Mononuclear cell (primary cell): ENCODE measurements around the gene ATXN1. TPM values are rescaled to one million over a fixed set of nuclear protein-coding genes. Genes with fewer than 3 reads are reported as not detected.
"Not testable (repeated sequence)": the region's sequence is repeated elsewhere in the genome, so short reads cannot be mapped to it uniquely, and the experiment has no call there.

ENCODE experiments used
- H3K27me3 ChIP-seq: 2 replicates; pipeline ENCODE4 v1.6.0; 2011; ENCODE audit warnings: low read length, control low read depth; ENCODE audit not compliant: insufficient read depth
- H3K4me1 ChIP-seq: 2 replicates; pipeline ENCODE4 v1.5.1; 2011; ENCODE audit warnings: mild to moderate bottlenecking, low read length, control low read depth; ENCODE audit not compliant: insufficient read depth
- H3K4me3 ChIP-seq: 2 replicates; pipeline ENCODE4 v1.5.1; 2011; ENCODE audit warnings: mild to moderate bottlenecking, low read length, moderate library complexity
- H3K9me3 ChIP-seq: 2 replicates; pipeline ENCODE4 v1.5.1; 2011; ENCODE audit warnings: low read depth, mild to moderate bottlenecking, control low read depth, low read length
- total RNA-seq: library from RNA; depleted of rRNA; stranded (reverse); fragments of >200 nt; gene quantifications from one replicate; pipeline ENCODE4 v1.2.3, GENCODE V29; 2012

Gene ATXN1
- total RNA-seq, 1 donor: 83.4 TPM

DNA sequence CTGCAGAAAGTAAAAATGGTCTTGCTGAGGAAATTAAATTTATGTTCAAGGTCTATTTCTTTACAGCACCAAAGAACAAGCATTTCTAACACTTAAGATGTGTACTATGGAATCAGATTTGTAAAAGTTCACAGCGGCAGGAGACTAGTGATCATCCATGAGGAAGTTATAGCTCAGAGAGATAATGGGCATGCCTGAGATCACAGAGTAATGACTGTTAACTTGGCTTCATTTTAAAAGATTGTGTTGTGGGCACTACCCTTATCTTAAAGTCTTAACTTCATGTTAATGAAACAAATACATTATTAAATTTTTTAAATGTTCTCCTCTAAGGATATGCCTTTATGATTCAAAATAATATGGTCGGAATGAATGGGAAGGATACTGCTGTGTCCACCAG is 354.3 kb downstream of the ATXN1 start:
- H3K4me1 ChIP-seq: peaks cover 25% of the 10 kb centered on the region
- no peaks in the 10 kb centered on the region for H3K27me3 ChIP-seq
- H3K4me3 ChIP-seq: no peak overlapping the region
- no peaks in the 10 kb centered on the region for H3K9me3 ChIP-seq

DNA sequence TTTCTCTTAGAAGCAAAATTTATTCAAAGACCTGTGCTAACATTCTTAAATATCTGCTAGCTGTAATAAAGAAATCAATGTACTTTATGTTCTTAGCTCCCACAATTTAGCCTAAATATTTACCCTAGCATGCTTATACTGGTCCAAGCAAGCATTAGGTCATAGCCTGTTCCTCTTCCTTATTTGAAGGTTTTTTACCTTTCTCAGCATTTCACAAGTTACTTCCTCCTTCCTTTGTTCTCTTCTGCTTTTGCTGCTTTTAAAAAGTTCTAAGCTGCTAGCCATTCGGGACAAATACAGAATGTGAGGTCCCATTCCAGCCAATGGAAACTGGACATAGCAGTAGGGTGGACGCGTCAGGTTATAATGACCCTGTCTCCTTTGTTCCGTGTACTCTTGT is 354.7 kb downstream of the ATXN1 start:
- H3K27me3 ChIP-seq, H3K9me3 ChIP-seq, H3K4me3 ChIP-seq: not testable (repeated sequence)
- peaks cover 25% of the 10 kb centered on the region for H3K4me1 ChIP-seq

DNA sequence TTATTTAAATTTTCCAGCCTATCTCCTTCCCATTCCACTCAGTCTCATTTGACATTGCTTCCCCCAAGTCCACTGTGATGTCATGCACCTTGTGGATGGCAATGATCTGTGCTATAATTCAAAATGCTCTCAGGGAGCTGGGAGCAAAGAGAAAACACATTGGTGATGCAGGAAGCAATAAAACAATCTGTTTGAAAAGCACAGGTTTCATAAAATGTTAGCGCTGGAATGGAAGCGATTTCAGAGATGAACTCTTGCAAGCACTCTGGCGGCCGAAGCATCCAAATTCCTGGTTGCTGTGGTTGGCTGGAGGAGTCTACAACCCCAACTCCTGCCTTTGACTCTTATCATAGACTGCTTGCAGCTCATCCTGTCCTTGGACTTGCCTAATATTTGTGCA is 355.9 kb downstream of the ATXN1 start:
- Histone ChIP-seq H3K9me3 (no peaks in the 10 kb centered on the region), H3K4me1 (peaks cover 25% of the 10 kb centered on the region), H3K4me3 (no peak overlapping the region), H3K27me3 (no peaks in the 10 kb centered on the region)

DNA sequence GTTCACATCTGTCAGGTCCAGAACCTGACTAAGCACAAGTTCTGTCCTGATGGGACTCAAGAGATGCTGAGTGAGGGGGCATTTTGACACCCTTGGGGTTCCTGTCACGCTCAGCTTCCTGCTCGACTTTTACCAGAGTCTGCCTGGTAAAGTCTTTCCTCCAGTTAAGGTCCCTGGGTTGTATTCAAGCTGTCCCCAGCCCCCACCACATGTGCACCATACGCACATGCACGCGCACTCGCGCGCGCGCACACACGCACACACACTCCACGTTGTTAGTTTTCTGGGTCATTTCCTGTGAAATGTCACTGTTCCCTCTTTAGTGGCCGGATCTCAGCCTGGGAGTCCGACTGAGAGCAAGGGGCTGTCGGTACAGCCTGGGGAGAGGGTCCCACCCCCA is 356.8 kb downstream of the ATXN1 start:
- Histone ChIP-seq H3K27me3 (no peaks in the 10 kb centered on the region), H3K4me1 (peaks cover 25% of the 10 kb centered on the region)

DNA sequence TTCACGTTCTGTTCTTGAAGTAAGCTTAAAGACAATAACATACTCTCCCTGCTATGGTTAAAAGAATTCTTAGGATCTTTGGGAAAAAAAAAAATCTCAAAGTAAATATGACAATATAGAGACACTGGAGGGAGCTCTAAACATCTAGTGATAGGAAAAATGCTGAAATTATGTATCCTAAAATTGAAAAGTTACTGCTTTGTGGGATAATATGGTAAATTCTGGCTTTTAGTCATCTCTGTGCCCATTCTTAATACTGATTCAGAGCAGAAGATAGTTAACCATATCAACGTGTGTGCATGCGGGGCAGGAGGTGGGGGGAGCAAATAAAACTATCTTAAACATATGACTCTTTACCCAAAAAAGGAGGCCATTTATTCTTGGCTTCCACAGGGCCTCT is 357.4 kb downstream of the ATXN1 start:
- peaks cover 25% of the 10 kb centered on the region for H3K4me1 ChIP-seq
- H3K4me3 ChIP-seq: no peak overlapping the region
- no peaks in the 10 kb centered on the region for H3K27me3 ChIP-seq
- H3K9me3 ChIP-seq: no peaks in the 10 kb centered on the region

More for the DNA sequence above, 356.8 kb downstream of the ATXN1 start:
- Histone ChIP-seq H3K4me3 (no peak overlapping the region), H3K9me3 (no peaks in the 10 kb centered on the region)

DNA sequence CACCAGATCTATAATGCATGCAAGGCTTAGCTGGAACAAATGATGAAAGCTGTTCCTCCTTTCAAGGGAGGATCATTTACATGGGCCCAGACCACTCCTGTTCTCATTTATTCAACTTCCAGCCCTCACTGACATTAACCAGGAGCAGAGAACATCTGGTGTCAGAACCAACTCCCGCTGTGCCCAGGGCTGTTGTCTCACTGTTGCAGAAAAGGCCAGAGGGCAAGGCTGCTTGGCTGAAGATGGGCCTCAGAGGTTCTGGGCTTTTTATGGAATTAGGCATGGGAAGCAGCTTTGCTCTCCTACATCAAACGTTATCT is 358.7 kb downstream of the ATXN1 start:
- Histone ChIP-seq H3K4me1 (peaks cover 24% of the 10 kb centered on the region), H3K9me3 (no peaks in the 10 kb centered on the region), H3K4me3 (no peak overlapping the region), H3K27me3 (no peaks in the 10 kb centered on the region)

DNA sequence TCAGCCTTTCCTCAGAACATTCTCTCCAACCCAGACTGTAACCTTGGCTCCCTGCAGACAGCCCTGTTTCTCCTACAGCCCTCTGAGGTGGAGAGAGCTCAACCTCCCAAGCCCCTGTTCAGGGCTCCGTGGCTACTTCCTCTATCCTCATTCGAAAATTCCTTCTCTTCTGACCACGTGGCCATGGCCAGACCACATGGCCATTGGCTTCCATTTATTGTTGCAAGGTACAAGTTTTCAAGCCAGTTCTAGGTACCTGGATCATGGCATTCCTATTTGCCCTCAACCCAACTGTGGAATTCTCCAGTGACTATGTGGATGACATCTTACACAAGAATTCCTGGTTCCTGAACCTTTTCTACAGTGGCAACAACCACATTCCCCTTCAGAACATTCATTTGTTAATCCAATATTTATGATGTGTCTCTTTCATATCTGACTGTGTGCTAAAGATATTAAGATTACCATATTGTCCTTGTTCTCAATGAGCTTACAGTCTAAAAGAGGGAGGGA is 361.0 kb downstream of the ATXN1 start:
- H3K9me3 ChIP-seq: no peaks in the 10 kb centered on the region
- H3K4me1 ChIP-seq: peaks cover 5% of the 10 kb centered on the region
- no peak overlapping the region for H3K4me3 ChIP-seq
- no peaks in the 10 kb centered on the region for H3K27me3 ChIP-seq

DNA sequence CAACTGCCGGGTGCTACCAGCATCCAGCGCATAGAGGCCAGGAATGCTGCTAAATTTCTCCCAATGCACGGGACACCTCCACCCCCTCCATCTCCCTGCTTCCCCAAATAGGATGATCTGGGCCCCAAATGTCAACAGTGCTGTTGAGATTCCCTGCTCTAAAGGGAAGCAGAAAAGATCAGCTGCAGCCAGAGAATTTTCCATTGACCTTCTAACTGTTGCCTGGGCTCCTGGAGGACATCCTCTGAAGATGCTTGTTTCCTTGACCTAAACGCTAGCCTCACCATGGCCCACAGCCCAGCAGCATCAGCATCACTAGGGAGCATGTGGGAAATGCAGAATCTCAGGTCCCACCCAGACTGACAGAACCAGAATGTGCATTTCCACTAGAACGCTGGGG is 361.6 kb downstream of the ATXN1 start:
- Histone ChIP-seq H3K4me3 (no peak overlapping the region), H3K27me3 (no peaks in the 10 kb centered on the region), H3K4me1 (peaks cover 2% of the 10 kb centered on the region), H3K9me3 (no peaks in the 10 kb centered on the region)

DNA sequence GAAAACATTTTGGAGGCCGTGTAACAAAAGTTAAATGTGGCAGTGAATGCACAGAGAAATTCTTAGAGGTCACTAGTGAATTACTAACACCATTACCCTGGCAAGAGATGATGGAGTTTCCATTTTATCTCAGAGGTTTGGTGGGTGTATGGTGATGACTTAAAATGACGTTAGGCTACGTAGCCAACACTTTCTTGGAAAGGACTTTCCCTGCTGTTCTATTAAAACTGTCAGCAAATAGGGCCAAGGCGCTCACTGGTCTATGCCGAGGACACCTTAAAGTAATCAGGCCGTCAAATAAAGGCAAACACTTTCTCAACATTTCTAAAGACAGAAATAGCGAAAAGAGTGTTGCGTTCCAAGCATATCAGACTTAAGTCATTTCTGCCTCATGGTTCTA is 362.1 kb downstream of the ATXN1 start:
- no peak overlapping the region for H3K4me3 ChIP-seq
- no peaks in the 10 kb centered on the region for H3K9me3 ChIP-seq
- H3K27me3 ChIP-seq: no peaks in the 10 kb centered on the region
- H3K4me1 ChIP-seq: no peaks in the 10 kb centered on the region

DNA sequence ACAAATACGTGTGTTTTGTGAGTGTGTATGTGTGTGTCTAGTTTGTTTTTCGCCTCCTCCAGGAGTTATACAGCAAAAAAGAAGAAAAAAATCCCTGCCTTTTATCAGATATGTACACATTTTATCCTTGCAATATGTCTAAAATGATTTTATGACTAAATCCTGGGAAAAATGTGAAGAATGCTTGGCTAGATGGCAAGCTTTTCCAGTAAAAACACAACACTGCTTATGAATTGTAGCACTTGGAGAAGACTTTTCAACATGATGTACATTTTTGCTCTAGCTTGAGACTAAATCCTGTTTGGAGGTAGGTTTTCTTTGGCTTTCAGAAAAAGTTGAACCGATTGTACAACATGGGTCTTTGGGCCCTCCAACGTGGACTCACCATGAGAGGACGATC is 362.7 kb downstream of the ATXN1 start:
- H3K4me3 ChIP-seq: no peak overlapping the region
- H3K27me3 ChIP-seq: no peaks in the 10 kb centered on the region
- H3K4me1 ChIP-seq: no peaks in the 10 kb centered on the region
- no peaks in the 10 kb centered on the region for H3K9me3 ChIP-seq

DNA sequence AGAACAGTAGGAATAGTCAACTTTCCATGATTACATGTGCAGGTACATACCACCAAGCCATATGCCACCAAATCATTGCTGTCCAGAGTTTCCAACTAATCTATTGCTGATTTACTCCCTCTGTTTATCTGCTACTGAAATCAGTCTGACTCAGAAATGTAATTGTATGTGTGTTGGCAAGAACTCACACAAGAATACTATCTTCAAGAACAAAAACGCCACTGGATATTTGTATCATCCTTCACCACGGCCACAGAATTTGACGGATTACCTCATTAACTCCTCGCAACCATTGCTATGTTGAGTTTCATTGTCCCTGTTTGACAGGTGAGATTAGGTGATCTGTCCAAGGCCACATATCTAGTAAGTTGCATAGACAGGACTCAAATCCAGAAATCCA is 363.6 kb downstream of the ATXN1 start:
- Histone ChIP-seq H3K4me3 (no peak overlapping the region), H3K4me1 (no peaks in the 10 kb centered on the region), H3K9me3 (no peaks in the 10 kb centered on the region), H3K27me3 (no peaks in the 10 kb centered on the region)

DNA sequence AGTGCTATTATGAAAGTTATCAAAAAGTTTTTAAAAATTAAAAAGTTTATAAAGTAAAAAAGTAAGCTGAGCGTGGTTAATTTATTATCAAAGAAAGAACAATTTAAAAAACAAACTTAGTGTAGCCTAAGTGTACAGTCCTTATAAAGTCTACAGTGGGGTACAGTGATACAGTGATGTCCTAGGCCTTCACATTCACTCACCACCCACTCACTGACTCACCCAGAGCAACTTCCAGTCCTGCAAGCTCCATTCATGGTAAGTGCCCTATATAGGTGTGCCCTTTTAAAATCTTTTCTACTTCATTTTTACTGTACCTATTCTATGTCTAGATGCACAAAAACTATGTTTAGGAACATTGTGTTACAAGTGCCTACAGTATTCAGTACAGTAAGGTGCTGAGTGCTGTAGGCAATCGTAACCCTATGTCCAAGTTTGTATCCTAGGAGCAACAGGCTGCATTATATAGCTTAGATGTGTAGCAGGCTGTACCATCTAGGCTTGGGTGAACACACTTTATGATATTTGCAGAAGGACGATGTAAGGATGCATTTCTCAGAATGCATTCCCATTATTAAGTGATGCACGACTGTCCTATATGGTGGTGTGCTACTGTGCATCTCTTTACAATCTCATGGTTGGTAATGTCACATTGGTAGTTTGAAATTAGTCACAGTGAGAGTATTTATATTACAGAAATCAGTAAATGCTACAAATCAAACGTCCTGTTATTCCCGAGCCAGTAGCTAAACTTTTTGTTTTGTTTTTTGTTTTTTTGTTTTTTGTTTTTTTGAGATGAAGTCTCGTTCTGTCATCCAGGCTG is 364.6 kb downstream of the ATXN1 start:
- H3K27me3 ChIP-seq: no peaks in the 10 kb centered on the region
- no peaks in the 10 kb centered on the region for H3K4me1 ChIP-seq
- no peaks in the 10 kb centered on the region for H3K9me3 ChIP-seq
- no peak overlapping the region for H3K4me3 ChIP-seq

DNA sequence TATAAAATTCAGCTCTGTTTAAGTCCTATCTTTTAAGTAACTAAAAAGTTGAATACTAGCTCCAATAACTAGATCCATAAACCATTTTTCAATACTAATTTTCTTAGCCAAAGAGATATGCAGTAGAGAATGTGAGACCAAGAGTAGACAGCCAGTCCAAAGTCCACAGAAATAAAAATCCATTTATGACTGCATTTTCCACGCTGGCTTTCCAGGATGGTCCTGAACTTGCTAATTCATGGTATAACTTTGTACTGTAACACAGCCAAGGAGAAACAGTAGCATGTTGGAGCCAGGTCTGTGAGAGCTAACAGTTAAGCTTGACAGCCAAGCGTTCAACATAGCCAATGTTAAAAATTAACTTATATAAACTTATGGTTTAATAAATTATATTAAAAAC is 366.6 kb downstream of the ATXN1 start:
- Histone ChIP-seq H3K27me3 (no peaks in the 10 kb centered on the region), H3K9me3 (no peaks in the 10 kb centered on the region), H3K4me1 (no peaks in the 10 kb centered on the region), H3K4me3 (no peak overlapping the region)

DNA sequence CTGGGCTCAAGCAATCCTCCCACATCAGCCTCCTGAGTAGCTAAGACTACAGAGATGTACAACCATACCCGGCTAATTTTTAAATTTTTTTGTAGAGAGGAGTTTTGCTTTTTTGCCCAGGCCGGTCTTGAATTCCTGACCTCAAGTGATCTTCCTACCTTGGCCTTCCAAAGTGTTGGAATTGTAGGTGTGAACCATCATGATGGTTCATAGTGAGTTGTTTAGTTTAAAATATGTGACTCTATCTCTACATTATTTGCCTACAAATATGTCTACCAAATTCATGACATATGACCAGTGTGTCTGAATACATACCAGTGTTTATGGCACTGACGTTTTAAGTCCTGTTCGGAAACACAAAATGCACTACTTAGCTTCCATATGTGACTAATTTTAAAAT is 367.9 kb downstream of the ATXN1 start:
- Histone ChIP-seq H3K4me3 (no peak overlapping the region), H3K27me3 (no peaks in the 10 kb centered on the region), H3K4me1 (no peaks in the 10 kb centered on the region), H3K9me3 (no peaks in the 10 kb centered on the region)

DNA sequence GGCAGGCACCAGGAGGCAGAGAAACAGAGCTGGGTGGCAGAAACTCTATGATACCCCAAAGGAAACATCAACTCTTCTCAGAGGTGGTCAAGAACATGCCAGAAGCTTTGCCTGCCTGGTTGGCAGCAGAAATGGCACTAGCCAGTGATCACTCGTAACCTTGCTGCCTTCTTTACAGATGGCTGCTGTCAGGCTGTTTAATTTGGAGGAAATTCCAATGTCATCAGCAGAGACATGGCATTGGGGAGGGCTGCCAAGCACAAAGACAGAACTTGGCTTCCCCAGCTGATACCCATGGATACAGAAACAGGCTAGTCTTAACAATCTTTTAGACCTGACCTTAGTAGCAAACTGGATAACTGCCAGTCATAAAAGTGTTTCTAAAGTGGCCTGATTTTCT is 369.2 kb downstream of the ATXN1 start:
- Histone ChIP-seq H3K4me1 (no peaks in the 10 kb centered on the region), H3K27me3 (no peaks in the 10 kb centered on the region), H3K9me3 (no peaks in the 10 kb centered on the region), H3K4me3 (no peak overlapping the region)

DNA sequence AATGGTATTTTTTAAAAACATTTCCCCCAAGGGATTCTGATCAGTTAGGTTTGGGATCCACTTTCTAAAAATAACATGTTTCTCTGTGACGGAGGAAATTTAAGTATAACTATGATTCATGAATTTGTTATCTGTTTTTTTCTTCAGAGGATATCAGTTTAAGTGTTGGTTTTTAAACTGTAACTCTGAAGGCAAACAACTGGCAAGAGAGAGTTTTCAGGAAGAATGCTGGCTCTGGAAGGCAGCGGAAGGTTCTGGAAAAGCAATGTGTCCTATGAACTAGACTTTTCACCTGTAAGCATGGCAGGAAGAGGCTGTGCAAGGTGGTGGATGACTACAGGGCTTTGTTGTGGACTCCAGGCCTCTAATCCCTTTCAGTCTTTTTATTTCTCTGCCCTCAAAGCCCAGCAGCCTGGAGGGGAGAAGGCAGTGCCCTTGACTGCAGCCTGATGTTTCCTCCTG is 369.8 kb downstream of the ATXN1 start:
- no peaks in the 10 kb centered on the region for H3K27me3 ChIP-seq
- no peak overlapping the region for H3K4me3 ChIP-seq
- H3K9me3 ChIP-seq: no peaks in the 10 kb centered on the region
- no peaks in the 10 kb centered on the region for H3K4me1 ChIP-seq
